OCI-LY7 (cell line): ENCODE results near the gene IL17RD. TPM values are rescaled to one million over a fixed set of nuclear protein-coding genes. Genes with fewer than 3 reads are reported as not detected.
A peak's percentile ranks its signal among the peaks of the same experiment; 100 is the strongest.

ENCODE experiments used
- BruUV-seq: library from RNA; stranded (reverse); fragments of 400-500 nt; replicated peaks from 2 replicates; lab custom pipeline; 2021; lab: Mats Ljungman, UMichigan
- CTCF ChIA-PET: fragments of 300-600 bp; sonication (Branson Sonifier 250); formaldehyde crosslinking; loops from one replicate; lab custom pipeline; 2022; ENCODE audit warnings: antibody characterized with exemption; ENCODE audit not compliant: unreplicated experiment; lab: Charles Lee
- POLR2A ChIA-PET: fragments of 300-600 bp; sonication (Branson Sonifier 250); formaldehyde crosslinking; loops from one replicate; lab custom pipeline; 2022; ENCODE audit warnings: antibody characterized with exemption; lab: Charles Lee
- DNase-seq: peaks from one replicate; pipeline ENCODE4 v3.0.0-alpha.2; 2015; ENCODE audit warnings: low spot score
- H2AFZ ChIP-seq: fragments of 200-600 bp; sonication (generic), shearing (Covaris generic); 2 replicates; pipeline ENCODE4 v1.6.1; 2014; ENCODE audit warnings: mild to moderate bottlenecking, antibody characterized with exemption, low read length, moderate library complexity
- H3K27ac ChIP-seq: fragments of 200-600 bp; sonication (generic); 2 replicates; pipeline ENCODE4 v1.5.1; 2014; ENCODE audit warnings: mixed run types, low read depth, mild to moderate bottlenecking, moderate library complexity, low read length, inconsistent platforms; ENCODE audit not compliant: poor library complexity, severe bottlenecking
- H3K36me3 ChIP-seq: fragments of 200-600 bp; sonication (generic); 2 replicates; pipeline ENCODE4 v1.6.1; 2014; ENCODE audit warnings: mild to moderate bottlenecking, antibody characterized with exemption, low read length, moderate library complexity, mixed read lengths; ENCODE audit not compliant: insufficient read depth
- H3K4me1 ChIP-seq: fragments of 200-600 bp; sonication (generic); 2 replicates; pipeline ENCODE4 v1.5.1; 2014; ENCODE audit warnings: mild to moderate bottlenecking, low read length; ENCODE audit not compliant: insufficient read depth, poor library complexity, severe bottlenecking
- H3K4me2 ChIP-seq: fragments of 200-600 bp; sonication (generic); 2 replicates; pipeline ENCODE4 v1.6.1; 2014; ENCODE audit warnings: mild to moderate bottlenecking, low read length
- H3K4me3 ChIP-seq: fragments of 200-600 bp; sonication (generic); 2 replicates; pipeline ENCODE4 v1.5.1; 2014; ENCODE audit warnings: mild to moderate bottlenecking, low read depth, low read length; ENCODE audit not compliant: poor library complexity, severe bottlenecking
- H3K79me2 ChIP-seq: fragments of 200-600 bp; sonication (generic); 2 replicates; pipeline ENCODE4 v1.6.1; 2016; ENCODE audit warnings: low read depth, mild to moderate bottlenecking, low read length, moderate library complexity, mixed read lengths; ENCODE audit not compliant: insufficient read depth
- H3K9me2 ChIP-seq: fragments of 200-600 bp; sonication (generic); 2 replicates; pipeline ENCODE4 v1.6.1; 2016; ENCODE audit warnings: mild to moderate bottlenecking, low read length, mixed read lengths; ENCODE audit not compliant: insufficient read depth
- H3K9me3 ChIP-seq: fragments of 200-600 bp; sonication (generic); 2 replicates; pipeline ENCODE4 v1.6.1; 2014; ENCODE audit warnings: mild to moderate bottlenecking, mixed run types, low read length, mixed read lengths
- H4K20me1 ChIP-seq: fragments of 200-600 bp; sonication (generic); 2 replicates; pipeline ENCODE4 v1.6.1; 2014; ENCODE audit warnings: mild to moderate bottlenecking, antibody characterized with exemption, low read length, moderate library complexity, mixed read lengths; ENCODE audit not compliant: insufficient read depth
- EZH2phosphoT487 ChIP-seq: fragments of 200-600 bp; sonication (generic); IDR thresholded peaks from 2 replicates; pipeline ENCODE4 v1.6.1; 2018; ENCODE audit warnings: low read depth, borderline replicate concordance, mild to moderate bottlenecking, mixed run types, antibody characterized with exemption, low read length, moderate library complexity, mixed read lengths
- intact Hi-C: fragments of 100-400 bp; cut with micrococcal nuclease; formaldehyde crosslinking; loops from one replicate; pipeline ENCODE4 v1.10.0; 2022; ENCODE audit not compliant: unreplicated experiment
- total RNA-seq, 2 experiments: library from RNA; depleted of rRNA in 1 of 2; stranded (reverse); fragments of >200 nt in 1 of 2; shearing (Covaris generic) in 1 of 2; gene quantifications; 2 replicates each; pipeline ENCODE4 v1.2.3, GENCODE V29; 2014 to 2022
- TF ChIP-seq, protein P1 (sequence below): fragments of 200-600 bp; sonication (generic); conservative IDR thresholded peaks from 2 replicates; pipeline ENCODE4 v1.5.1; 2014; ENCODE audit warnings: mild to moderate bottlenecking, antibody characterized with exemption, low read length, moderate library complexity, mixed read lengths

IL17RD gene
- total RNA-seq, 2 experiments from 2014 or later: 0.06 to 0.36 TPM

DNA sequence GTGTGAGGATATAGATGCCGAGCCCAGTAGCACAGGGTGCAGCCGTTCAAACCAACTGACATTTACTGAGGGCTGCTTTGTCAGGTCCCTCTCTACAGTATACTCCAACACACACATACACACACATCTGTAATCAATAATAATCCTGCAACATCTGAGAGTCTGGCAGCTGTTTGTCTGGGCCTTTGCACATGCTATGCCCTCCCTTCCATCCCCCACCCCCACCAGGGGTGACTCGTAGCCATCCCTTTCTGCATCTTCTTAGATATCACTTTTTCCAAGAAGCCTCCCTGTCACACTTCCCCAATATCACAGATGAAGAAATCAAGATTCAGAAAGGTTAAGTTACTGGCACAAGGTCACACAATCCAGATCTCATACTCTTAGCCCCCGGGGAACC, 91.0 kb downstream of the IL17RD start:
- H3K9me2 ChIP-seq: no peaks in the 10 kb centered on the region
- no peak overlapping the region for H2AFZ ChIP-seq
- no TSS peak for BruUV-seq
- no peak overlapping the region for H3K27ac ChIP-seq
- peaks cover 72% of the 10 kb centered on the region for H3K4me1 ChIP-seq
- H3K4me3 ChIP-seq: no peak overlapping the region
- POLR2A ChIA-PET: no interaction called here
- H3K36me3 ChIP-seq: peaks cover 19% of the 10 kb centered on the region
- CTCF ChIA-PET: no interaction called here
- H3K9me3 ChIP-seq: no peaks in the 10 kb centered on the region; the same call in 1 of the 2 replicates
- H4K20me1 ChIP-seq: no peaks in the 10 kb centered on the region
- intact Hi-C loops: loop anchor here (10.0 kb wide), 1 partner anchor 269 kb away; the partner anchor contains the start of gene ARHGEF3
- peak overlapping the region; percentile 18; the same call in 1 of the 2 replicates for H3K4me2 ChIP-seq
- DNase-seq: no peak
- H3K79me2 ChIP-seq: peaks cover 33% of the 10 kb centered on the region; the same call in 1 of the 2 replicates
- TF ChIP-seq, protein P1, sequence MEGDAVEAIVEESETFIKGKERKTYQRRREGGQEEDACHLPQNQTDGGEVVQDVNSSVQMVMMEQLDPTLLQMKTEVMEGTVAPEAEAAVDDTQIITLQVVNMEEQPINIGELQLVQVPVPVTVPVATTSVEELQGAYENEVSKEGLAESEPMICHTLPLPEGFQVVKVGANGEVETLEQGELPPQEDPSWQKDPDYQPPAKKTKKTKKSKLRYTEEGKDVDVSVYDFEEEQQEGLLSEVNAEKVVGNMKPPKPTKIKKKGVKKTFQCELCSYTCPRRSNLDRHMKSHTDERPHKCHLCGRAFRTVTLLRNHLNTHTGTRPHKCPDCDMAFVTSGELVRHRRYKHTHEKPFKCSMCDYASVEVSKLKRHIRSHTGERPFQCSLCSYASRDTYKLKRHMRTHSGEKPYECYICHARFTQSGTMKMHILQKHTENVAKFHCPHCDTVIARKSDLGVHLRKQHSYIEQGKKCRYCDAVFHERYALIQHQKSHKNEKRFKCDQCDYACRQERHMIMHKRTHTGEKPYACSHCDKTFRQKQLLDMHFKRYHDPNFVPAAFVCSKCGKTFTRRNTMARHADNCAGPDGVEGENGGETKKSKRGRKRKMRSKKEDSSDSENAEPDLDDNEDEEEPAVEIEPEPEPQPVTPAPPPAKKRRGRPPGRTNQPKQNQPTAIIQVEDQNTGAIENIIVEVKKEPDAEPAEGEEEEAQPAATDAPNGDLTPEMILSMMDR: no peak
- no peak for TF ChIP-seq EZH2phosphoT487

DNA sequence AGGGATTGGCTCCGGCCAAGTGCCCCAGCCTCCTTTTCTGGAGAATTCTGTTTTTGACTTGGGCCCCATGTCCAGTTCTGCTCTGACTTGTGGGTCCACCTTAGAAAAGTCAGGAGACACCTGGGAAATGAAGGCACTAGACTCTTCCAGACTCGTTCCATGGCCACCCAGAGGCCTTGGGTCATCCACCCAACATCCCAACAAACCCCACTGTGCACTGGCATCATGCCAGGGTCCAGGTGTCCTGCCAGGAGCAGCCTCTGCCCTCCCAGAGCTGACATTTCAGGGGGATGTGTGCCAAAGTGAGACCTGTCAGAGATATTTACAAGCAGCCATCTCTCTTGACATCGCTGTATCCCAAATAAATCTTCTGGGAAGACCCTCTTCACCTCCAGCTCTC, 91.5 kb downstream of the IL17RD start:
- H2AFZ ChIP-seq: no peak overlapping the region
- no peak overlapping the region for H3K4me3 ChIP-seq
- TF ChIP-seq, protein P1: no peak
- TF ChIP-seq EZH2phosphoT487: no peak
- no peaks in the 10 kb centered on the region; the same call in 1 of the 2 replicates for H3K9me3 ChIP-seq
- intact Hi-C loops: loop anchor here (10.0 kb wide), 1 partner anchor 269 kb away; the partner anchor contains the start of gene ARHGEF3
- peaks cover 77% of the 10 kb centered on the region for H3K4me1 ChIP-seq
- peaks cover 19% of the 10 kb centered on the region for H3K36me3 ChIP-seq
- POLR2A ChIA-PET: interaction anchor here (0.7 to 0.9 kb wide), 2 partner anchors 145 to 320 kb away, joined by 3 to 4 read pairs; no protein-coding TSS in a partner anchor
- no peaks in the 10 kb centered on the region for H4K20me1 ChIP-seq
- no peak overlapping the region for H3K4me2 ChIP-seq
- H3K27ac ChIP-seq: no peak overlapping the region
- peaks cover 38% of the 10 kb centered on the region; the same call in 1 of the 2 replicates for H3K79me2 ChIP-seq
- H3K9me2 ChIP-seq: no peaks in the 10 kb centered on the region
- DNase-seq: no peak
- CTCF ChIA-PET: no interaction called here
- BruUV-seq: no TSS peak

DNA sequence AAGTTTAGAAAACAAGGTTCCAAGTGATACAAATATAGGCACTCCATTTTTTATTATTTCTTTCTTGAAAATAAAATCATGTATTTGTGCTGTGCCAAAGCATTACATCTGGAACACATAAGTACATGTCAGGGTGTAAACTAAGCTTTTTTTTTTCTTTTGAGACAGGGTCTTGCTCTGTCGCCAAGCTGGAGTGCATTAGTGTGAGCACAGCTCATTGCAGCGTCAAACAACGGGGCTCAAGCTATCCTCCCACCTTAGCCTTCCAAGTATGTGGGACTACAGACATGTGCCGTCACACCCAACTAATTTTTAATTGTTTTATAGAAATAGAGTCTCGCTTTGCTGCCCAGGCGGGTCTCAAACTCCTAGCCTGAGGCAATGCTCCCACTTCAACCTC, 95.7 kb downstream of the IL17RD start:
- intact Hi-C loops: no loop called here

More for the DNA sequence above, 95.7 kb downstream of the IL17RD start:
- BruUV-seq: no TSS peak
- Histone ChIP-seq H4K20me1 (no peaks in the 10 kb centered on the region), H3K9me2 (no peaks in the 10 kb centered on the region), H3K4me2 (peak overlapping the region; percentile 73), H3K27ac (peak overlapping the region; percentile 88), H3K79me2 (peaks cover 61% of the 10 kb centered on the region), H2AFZ (peak overlapping the region; percentile 14; the same call in 1 of the 2 replicates), H3K36me3 (peaks cover 3% of the 10 kb centered on the region), H3K4me1 (peaks cover 87% of the 10 kb centered on the region), H3K9me3 (no peaks in the 10 kb centered on the region; the same call in 1 of the 2 replicates), H3K4me3 (peak overlapping the region; percentile 44)
- peak; percentile 30 for DNase-seq
- ChIA-PET POLR2A (interaction anchor here (0.6 to 4.5 kb wide), 10 partner anchors 8 to 1282 kb away, joined by 3 to 35 read pairs (median 3); no protein-coding TSS in a partner anchor), CTCF (interaction anchor here (0.6 to 0.8 kb wide), 3 partner anchors 9 to 258 kb away, joined by 3 to 7 read pairs (median 4); no protein-coding TSS in a partner anchor)
- TF ChIP-seq, protein P1: no peak
- no peak for TF ChIP-seq EZH2phosphoT487
